ACC112 (cell line): ENCODE data around the gene ABCC3.
A peak's percentile ranks its signal among the peaks of the same experiment; 100 is the strongest.

ENCODE experiments used
- H2AFZ ChIP-seq: fragments of 200-600 bp; sonication (generic); one replicate; pipeline ENCODE4 v1.6.0; 2017; ENCODE audit warnings: antibody characterized with exemption, low read length; ENCODE audit not compliant: unreplicated experiment
- H3K27ac ChIP-seq: fragments of 200-600 bp; sonication (generic); 2 replicates; pipeline ENCODE4 v1.5.1; 2014; ENCODE audit warnings: low read depth, mild to moderate bottlenecking, antibody characterized with exemption, low read length, moderate library complexity
- H3K27me3 ChIP-seq: fragments of 200-600 bp; sonication (generic); 2 replicates; pipeline ENCODE4 v1.6.1; 2014; ENCODE audit warnings: mild to moderate bottlenecking, antibody characterized with exemption, low read length, moderate library complexity, mixed read lengths; ENCODE audit not compliant: insufficient read depth
- H3K36me3 ChIP-seq: fragments of 200-600 bp; sonication (generic); 2 replicates; pipeline ENCODE4 v1.6.1; 2016; ENCODE audit warnings: mild to moderate bottlenecking, antibody characterized with exemption, low read length, moderate library complexity, mixed read lengths; ENCODE audit not compliant: insufficient read depth
- H3K4me1 ChIP-seq: fragments of 200-600 bp; sonication (generic); one replicate; pipeline ENCODE4 v1.6.1; 2016; ENCODE audit warnings: low read length, mixed read lengths; ENCODE audit not compliant: insufficient read depth, unreplicated experiment, control insufficient read depth
- H3K4me3 ChIP-seq: fragments of 200-600 bp; sonication (generic); 2 replicates; pipeline ENCODE4 v1.5.1; 2014; ENCODE audit warnings: mild to moderate bottlenecking, low read depth, low read length
- H3K79me2 ChIP-seq: fragments of 200-600 bp; sonication (generic); one replicate; pipeline ENCODE4 v1.6.0; 2016; ENCODE audit warnings: low read length; ENCODE audit not compliant: control insufficient read depth, unreplicated experiment, insufficient read depth

Gene ABCC3

DNA sequence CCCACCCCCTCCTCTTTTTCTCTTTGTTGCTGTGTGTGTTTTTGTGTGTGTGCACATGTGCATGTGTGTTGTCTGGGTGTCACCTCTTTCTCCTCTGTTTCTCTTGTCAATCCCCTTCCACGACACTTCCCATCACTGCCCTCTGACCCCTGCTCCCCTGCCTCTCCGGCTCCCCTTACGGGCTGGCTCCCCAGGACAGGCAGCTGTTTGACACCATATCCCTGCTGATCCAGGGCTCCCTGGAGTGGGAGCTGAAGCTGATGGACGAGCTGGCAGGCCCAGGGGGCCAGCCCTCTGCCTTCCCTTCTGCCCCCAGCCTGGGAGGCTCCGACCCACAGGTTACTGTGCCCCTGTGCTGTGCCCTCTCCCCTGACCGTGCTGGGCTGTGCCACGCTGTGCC is 15.2 kb upstream of the ABCC3 start:
- H3K4me3 ChIP-seq: no peak overlapping the region
- H3K27ac ChIP-seq: peak overlapping the region; percentile 27
- H2AFZ ChIP-seq: peak overlapping the region; percentile 39
- no peaks in the 10 kb centered on the region for H3K36me3 ChIP-seq
- H3K27me3 ChIP-seq: no peaks in the 10 kb centered on the region
- peaks cover 23% of the 10 kb centered on the region for H3K4me1 ChIP-seq
- H3K79me2 ChIP-seq: no peaks in the 10 kb centered on the region

DNA sequence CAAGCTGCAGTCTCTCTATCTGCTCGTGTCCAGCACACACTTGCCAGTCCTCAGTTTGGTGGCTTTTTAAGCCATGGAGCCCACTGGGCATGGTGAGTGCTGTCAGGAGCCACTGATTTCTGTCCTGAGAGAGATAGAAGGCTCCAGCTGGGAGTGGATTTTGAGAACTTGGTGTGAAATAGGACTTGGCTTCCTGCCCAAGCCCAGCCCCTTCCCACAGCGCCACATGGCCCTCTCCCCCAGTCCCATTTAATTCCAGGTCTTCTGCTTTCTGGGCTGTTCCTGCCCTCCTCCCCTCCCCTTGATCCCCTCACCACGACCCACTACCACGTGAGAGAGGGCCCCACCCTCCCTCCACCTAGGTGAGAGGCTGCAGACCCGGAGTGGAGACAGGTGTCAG is 14.4 kb upstream of the ABCC3 start:
- H3K27ac ChIP-seq: no peak overlapping the region

GRCh38 chr17:50620858-50621257 is 13.8 kb upstream of the ABCC3 start:
- Histone ChIP-seq H3K79me2 (no peaks in the 10 kb centered on the region), H3K27me3 (no peaks in the 10 kb centered on the region), H3K4me3 (no peak overlapping the region), H2AFZ (no peak overlapping the region), H3K4me1 (peaks cover 23% of the 10 kb centered on the region), H3K27ac (no peak overlapping the region), H3K36me3 (no peaks in the 10 kb centered on the region)

More for the DNA sequence above, 14.4 kb upstream of the ABCC3 start:
- no peak overlapping the region for H3K4me3 ChIP-seq
- H3K79me2 ChIP-seq: no peaks in the 10 kb centered on the region
- no peak overlapping the region for H2AFZ ChIP-seq
- H3K36me3 ChIP-seq: no peaks in the 10 kb centered on the region
- H3K27me3 ChIP-seq: no peaks in the 10 kb centered on the region
- peaks cover 23% of the 10 kb centered on the region for H3K4me1 ChIP-seq

- Histone ChIP-seq H3K36me3 (no peaks in the 10 kb centered on the region), H3K79me2 (no peaks in the 10 kb centered on the region), H3K27ac (no peak overlapping the region), H3K4me3 (no peak overlapping the region), H3K4me1 (peaks cover 27% of the 10 kb centered on the region), H3K27me3 (no peaks in the 10 kb centered on the region), H2AFZ (no peak overlapping the region)
Observed at GRCh38 chr17:50621574-50622031, 13.1 kb upstream of the ABCC3 start.

- H3K4me1 ChIP-seq: peaks cover 10% of the 10 kb centered on the region
- H2AFZ ChIP-seq: no peak overlapping the region
- H3K36me3 ChIP-seq: no peaks in the 10 kb centered on the region
- H3K79me2 ChIP-seq: no peaks in the 10 kb centered on the region
- H3K27me3 ChIP-seq: no peaks in the 10 kb centered on the region
- no peak overlapping the region for H3K4me3 ChIP-seq
- H3K27ac ChIP-seq: no peak overlapping the region
Observed at GRCh38 chr17:50624321-50624934, 10.3 kb upstream of the ABCC3 start.

GRCh38 chr17:50625032-50625871 is 9.4 kb upstream of the ABCC3 start:
- no peak overlapping the region for H3K4me3 ChIP-seq
- no peaks in the 10 kb centered on the region for H3K79me2 ChIP-seq
- no peak overlapping the region for H2AFZ ChIP-seq
- peaks cover 4% of the 10 kb centered on the region for H3K4me1 ChIP-seq
- no peaks in the 10 kb centered on the region for H3K36me3 ChIP-seq
- no peak overlapping the region for H3K27ac ChIP-seq
- H3K27me3 ChIP-seq: no peaks in the 10 kb centered on the region

DNA sequence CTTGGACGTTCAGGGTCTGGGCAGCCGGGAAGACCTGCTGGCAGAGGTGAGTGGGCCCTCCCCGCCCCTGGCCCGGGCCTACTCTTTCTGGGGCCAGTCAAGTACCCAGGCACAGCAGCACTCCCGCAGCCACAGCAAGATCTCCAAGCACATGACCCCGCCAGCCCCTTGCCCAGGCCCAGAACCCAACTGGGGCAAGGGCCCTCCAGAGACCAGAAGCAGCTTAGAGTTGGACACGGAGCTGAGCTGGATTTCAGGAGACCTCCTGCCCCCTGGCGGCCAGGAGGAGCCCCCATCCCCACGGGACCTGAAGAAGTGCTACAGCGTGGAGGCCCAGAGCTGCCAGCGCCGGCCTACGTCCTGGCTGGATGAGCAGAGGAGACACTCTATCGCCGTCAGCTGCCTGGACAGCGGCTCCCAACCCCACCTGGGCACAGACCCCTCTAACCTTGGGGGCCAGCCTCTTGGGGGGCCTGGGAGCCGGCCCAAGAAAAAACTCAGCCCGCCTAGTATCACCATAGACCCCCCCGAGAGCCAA is 8.6 kb upstream of the ABCC3 start:
- no peaks in the 10 kb centered on the region for H3K79me2 ChIP-seq
- no peaks in the 10 kb centered on the region for H3K36me3 ChIP-seq
- H2AFZ ChIP-seq: no peak overlapping the region
- no peaks in the 10 kb centered on the region for H3K27me3 ChIP-seq
- H3K4me1 ChIP-seq: peaks cover 8% of the 10 kb centered on the region
- H3K4me3 ChIP-seq: no peak overlapping the region
- H3K27ac ChIP-seq: no peak overlapping the region

DNA sequence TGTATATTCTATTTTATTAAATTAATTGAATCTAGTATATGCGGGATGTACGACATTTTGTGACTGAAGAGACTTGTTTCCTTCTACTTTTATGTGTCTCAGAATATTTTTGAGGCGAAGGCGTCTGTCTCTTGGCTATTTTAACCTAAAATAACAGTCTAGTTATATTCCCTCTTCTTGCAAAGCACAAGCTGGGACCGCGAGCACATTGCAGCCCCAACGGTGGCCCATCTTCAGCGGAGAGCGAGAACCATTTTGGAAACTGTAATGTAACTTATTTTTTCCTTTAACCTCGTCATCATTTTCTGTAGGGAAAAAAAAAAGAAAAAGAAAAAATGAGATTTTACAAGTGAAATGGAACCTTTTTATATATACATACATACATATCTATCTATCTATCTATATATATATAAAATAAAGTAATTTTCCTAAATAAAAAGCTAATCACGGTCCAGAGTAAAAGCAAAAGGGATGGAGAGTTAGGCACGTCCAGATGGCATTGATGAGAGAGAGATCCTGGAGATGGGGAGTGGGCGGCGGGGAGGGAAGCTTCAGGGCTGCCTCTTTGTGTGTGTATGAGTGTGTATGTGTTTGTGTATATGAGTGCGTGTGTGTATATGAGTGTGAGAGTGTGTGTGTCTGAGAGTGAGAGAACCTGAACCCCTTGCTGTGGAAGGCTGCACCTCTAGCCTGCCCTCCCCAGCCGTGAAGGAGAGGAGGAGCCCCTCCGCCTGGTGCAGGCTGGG is 7.5 kb upstream of the ABCC3 start:
- H3K4me3 ChIP-seq: no peak overlapping the region
- H3K27me3 ChIP-seq: no peaks in the 10 kb centered on the region
- no peak overlapping the region for H2AFZ ChIP-seq
- no peak overlapping the region for H3K27ac ChIP-seq
- H3K4me1 ChIP-seq: peaks cover 19% of the 10 kb centered on the region
- no peaks in the 10 kb centered on the region for H3K36me3 ChIP-seq
- H3K79me2 ChIP-seq: no peaks in the 10 kb centered on the region

- Histone ChIP-seq H3K27me3 (no peaks in the 10 kb centered on the region), H3K27ac (no peak overlapping the region), H3K4me3 (no peak overlapping the region), H2AFZ (no peak overlapping the region), H3K4me1 (peaks cover 22% of the 10 kb centered on the region), H3K79me2 (no peaks in the 10 kb centered on the region), H3K36me3 (no peaks in the 10 kb centered on the region)
Observed at GRCh38 chr17:50627782-50628601, 6.7 kb upstream of the ABCC3 start.

DNA sequence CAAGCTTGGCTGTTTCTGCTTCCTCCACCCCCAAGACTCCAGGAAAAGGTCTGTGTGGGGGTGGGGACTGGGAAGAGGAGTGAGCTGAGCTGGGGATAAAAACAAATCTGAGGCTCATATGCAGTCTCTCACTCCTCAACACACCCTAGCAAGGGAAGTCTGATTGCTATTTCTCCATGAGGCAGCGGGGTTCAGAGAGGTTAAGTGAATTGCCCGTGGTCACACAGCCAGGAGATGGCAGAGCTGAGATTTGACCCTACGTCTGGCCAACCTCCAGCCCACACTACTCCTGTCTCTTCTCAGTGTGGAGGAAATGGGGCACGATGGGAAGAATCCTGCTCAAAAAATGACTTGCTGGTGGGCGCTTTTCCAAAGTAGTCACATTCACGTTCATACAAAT is 4.8 kb upstream of the ABCC3 start:
- peaks cover 22% of the 10 kb centered on the region for H3K4me1 ChIP-seq

More for the DNA sequence above, 4.8 kb upstream of the ABCC3 start:
- Histone ChIP-seq H3K27ac (no peak overlapping the region), H3K79me2 (peaks cover 5% of the 10 kb centered on the region), H3K36me3 (no peaks in the 10 kb centered on the region), H3K27me3 (no peaks in the 10 kb centered on the region), H2AFZ (no peak overlapping the region), H3K4me3 (no peak overlapping the region)
